ENCODE results near the gene OR51G2.

DNA sequence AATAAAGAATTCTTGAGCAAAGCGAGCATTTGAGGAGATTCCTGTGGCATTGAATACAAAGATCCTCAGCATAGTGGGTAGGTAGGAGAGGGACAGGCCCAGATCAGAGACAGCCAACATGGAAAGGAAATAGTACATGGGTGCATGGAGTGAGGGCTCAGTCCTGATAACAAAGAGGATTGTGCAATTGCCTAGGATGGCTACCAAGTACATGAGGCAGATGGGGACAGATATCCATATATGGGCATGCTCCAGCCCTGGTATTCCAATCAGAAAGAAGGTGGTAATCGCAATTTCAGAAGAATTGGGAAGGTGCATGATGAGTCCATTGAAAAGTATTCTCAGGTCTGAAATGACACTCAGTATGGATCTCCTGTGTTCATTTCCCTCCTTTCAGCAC lies 28.9 kb downstream of the OR51G2 start:
- TF ChIP-seq, protein P1, sequence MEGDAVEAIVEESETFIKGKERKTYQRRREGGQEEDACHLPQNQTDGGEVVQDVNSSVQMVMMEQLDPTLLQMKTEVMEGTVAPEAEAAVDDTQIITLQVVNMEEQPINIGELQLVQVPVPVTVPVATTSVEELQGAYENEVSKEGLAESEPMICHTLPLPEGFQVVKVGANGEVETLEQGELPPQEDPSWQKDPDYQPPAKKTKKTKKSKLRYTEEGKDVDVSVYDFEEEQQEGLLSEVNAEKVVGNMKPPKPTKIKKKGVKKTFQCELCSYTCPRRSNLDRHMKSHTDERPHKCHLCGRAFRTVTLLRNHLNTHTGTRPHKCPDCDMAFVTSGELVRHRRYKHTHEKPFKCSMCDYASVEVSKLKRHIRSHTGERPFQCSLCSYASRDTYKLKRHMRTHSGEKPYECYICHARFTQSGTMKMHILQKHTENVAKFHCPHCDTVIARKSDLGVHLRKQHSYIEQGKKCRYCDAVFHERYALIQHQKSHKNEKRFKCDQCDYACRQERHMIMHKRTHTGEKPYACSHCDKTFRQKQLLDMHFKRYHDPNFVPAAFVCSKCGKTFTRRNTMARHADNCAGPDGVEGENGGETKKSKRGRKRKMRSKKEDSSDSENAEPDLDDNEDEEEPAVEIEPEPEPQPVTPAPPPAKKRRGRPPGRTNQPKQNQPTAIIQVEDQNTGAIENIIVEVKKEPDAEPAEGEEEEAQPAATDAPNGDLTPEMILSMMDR (conservative IDR thresholded peaks at IDR 0.05; ENCODE audit: low read depth, low read length) = no peak
- TF ChIP-seq EZH2phosphoT487 (IDR thresholded peaks at IDR 0.05; ENCODE audit: borderline replicate concordance, low read length) = no peak

All from PC-3 (cell line).